T47D (cell line): ENCODE results near the gene LRPAP1.
A peak's percentile ranks its signal among the peaks of the same experiment; 100 is the strongest.
"Not testable (repeated sequence)": the region's sequence is repeated elsewhere in the genome, so short reads cannot be mapped to it uniquely, and the experiment has no call there.

ENCODE experiments used
- DNase-seq, 2 experiments: peaks; one replicate each; pipeline versions ENCODE4 v3.0.0 to v3.0.0-alpha.2; 2011 to 2012; ENCODE audit warnings: low read depth in 1 of 2, low spot score in 1 of 2
- JUND ChIP-seq: IDR thresholded peaks from 2 replicates; pipeline ENCODE4 v1.6.1; 2012; ENCODE audit warnings: low read depth
- in situ Hi-C: cut with HindIII; loops from 2 replicates; pipeline ENCODE4 v1.10.0; 2016; ENCODE audit warnings: low sequenced_read_pairs, low pct_unique_long_range_greater_than_20kb

LRPAP1 gene, protein sequence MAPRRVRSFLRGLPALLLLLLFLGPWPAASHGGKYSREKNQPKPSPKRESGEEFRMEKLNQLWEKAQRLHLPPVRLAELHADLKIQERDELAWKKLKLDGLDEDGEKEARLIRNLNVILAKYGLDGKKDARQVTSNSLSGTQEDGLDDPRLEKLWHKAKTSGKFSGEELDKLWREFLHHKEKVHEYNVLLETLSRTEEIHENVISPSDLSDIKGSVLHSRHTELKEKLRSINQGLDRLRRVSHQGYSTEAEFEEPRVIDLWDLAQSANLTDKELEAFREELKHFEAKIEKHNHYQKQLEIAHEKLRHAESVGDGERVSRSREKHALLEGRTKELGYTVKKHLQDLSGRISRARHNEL

DNA sequence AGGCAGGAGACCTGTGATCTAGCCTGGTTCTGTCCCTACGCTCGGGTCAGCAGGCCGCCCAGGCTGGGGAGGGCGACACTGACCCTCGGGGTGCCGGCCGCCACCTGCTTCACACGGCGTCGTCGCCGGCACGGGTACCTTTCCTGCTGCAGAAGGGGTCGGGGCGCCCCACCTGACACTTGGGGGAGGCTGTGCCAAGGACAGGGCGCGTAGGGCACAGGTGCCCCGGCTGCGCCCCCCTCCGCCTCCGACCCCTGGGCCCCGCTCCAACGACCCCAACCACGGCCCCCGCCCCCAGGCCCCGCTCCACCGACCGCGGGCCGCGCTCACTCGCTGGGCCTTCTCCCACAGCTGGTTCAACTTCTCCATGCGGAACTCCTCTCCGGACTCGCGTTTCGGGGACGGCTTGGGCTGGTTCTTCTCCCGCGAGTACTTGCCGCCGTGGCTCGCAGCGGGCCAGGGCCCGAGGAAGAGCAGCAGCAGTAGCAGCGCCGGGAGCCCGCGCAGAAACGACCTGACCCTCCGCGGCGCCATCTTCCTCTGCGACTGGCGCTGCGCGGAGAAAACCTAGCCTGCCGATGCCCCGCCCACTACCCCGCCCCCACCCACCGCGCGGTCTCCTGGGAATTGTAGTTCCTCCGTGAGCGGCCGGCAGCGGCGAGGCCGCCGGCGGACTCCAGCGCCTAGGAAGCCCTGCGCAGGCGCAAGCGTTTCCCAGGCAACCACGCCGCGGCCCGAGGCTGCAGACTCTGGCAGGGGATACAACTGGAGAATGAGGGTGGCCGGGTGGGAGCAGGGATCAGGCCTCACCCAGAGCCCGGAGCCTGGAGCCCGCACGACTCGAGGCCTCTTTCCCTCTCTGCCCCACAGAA, at the start of gene LRPAP1:
Gene LRPAP1 (minus strand): TSS at position 544 of the 872 bp plus-strand sequence. CDS start 10 bp downstream, at position 534.
- peak; percentile 90 to 99 for DNase-seq
- no peak for TF ChIP-seq JUND
- in situ Hi-C loops = no loop called here

DNA sequence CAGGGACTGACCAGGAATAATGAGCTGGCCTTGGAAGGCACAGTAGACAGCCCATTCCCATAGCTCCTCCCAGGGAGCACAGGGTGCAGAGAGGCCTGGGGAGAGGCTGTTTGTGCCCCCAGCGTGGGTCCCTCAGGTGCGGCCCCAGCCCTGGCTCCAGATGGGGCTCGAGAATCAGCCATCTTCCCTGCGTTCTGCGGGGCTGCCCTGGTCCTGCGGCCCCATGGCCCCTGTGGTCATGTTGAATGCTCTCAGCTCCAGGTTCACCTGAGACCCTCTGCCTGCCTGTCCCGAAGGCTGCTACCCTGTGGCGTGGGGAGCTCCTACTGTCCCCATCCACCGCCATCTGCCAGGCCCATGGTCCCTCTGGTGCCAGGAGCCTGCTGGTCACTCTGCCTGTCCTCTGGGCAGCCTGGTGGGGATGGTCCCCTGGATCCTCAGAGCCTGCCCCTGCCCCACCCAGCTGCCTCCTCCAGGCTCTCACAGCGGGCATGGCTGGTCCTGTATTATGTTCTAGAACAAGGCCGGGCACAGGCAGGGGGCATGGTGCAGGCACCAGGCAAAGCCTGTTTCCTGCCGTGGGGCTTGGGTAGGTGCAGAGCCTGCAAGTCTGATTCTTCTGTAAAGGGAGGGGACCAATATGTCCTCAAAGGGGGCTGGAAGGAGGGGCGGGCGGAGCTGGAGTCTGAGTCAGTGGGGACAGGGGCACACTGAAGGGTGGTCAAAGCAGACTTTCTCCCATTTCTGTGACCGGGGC, 49.3 kb upstream of the LRPAP1 start:
- DNase-seq, in situ Hi-C loops: not testable (repeated sequence)

DNA sequence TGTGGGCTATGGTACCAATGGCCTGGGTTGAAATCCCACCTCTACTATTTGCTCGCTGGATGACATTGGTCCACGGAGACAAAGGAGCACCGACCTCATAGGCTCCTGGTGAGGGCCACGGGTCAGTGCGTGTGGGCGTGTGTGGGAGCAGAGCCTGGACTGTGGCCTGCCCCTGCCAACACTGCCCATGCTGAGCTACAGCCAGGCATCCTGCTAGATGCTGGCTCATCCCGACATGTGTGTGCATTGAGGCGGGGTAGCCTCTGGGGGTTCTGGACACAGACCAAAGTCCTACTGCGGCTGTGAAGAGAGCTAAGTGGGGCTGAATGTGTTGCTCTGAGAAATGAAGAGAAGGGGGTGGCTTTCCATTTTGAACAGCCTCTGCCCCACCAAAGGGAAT, 48.6 kb upstream of the LRPAP1 start:
- in situ Hi-C loops, DNase-seq: not testable (repeated sequence)

DNA sequence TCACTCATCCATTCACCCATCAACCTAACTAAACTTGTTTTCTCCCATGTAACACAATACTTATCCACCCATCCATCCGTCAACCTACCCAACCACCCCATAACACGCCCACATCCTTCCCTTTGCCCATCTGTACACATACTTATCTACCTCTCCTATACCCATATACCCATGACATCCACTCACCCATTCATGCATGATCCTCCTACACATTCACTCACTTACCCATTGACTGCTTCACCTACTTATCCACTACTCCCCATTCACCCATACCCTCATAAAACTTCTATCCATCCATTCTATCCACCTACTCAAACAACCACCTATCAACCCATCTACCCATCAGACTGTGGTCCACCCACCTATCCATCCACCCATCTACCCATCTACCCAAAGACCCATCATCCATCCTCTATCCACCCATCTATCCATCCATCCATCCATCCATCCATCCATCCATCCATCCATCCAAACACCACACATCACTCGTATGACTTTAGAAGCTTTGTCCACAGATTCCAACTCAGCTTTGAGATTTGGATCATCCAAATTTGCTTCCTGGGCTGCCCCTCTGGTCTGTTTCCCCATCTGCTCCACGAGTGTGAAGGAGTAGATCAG, 46.4 kb upstream of the LRPAP1 start:
- in situ Hi-C loops, DNase-seq: not testable (repeated sequence)

DNA sequence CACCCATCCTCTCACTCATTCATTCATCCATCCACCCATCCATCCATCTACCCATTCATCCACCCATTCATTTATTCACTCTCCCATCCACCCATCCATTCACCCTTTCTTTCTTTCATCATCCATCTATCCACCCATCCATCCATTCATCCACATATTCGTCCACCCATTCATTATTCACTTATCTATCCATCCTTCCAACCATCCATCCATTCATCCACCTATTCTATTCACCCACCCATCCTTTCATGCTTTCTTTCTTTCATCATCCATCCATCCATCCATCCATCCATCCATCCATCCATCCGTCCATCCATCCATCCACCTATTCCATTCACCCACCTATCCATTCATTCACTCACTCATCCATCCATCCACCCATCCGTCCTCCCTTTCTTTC, 45.8 kb upstream of the LRPAP1 start:
- DNase-seq = not testable (repeated sequence)

DNA sequence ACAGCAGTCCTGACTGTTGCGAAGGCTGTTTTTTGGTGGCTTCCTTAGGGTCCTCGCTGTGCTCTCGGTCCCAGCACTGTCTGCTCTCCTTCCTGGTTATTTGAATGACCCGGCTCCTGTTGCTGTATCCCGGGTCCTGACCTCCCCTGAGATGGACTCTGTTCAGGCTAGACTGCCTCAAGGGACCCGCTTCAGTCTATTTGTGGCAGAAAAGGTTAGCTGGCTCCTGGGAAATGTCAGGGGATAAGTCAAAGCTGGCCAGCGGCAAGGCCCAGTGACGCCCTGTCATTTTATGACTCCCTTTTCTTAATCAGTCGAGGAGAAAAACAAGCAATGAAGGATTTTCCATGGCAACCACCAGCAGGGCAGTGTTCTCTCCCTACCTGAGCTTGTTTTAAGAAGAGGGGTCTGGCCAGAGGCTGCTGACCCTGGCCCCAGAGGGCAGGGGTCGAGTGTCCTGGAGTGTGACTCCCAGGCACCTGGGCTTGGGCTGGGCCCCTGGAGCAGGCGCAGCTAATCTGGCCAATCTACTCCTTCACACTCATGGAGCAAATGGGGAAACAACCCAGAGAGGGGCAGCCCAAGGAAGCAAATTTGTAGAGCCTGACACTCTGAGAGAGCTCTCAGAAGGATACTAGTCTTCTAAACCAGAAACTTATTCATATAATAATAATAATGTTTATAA, 45.1 kb upstream of the LRPAP1 start:
- DNase-seq, in situ Hi-C loops: not testable (repeated sequence)

More for the DNA sequence above, 45.8 kb upstream of the LRPAP1 start:
- in situ Hi-C loops = not testable (repeated sequence)

DNA sequence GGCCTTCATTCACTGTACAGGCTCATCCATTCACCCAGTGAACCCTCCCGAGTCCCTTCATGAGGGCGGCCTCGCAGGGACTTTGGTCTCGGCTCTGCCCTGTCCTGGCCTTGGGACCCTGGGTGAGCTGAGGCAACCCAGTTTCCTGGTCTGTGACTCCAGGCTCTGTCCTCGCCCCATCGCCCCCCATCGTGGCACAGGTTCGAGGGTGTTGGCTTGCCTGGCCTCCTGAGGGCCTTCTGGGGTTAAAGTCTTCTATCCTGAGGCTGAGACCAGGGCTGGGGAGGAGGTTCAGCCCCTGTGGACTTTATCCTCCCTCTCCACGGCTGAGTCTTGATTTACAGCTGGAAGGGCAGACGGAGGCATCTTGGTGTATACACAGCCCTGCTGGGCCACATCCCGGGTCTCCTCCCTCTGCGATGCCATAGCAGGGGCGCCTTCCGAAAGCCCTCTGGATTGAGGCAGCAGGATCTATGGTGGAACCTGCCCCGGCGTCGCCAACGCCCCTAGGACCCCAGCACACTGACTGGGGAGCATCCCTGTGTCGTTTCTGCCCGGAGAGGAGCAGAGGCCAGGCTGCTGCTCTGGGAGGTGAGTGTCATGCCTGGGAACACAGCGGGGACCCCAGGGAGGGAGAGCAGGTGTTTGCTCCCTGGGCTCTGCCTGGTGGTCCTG, 44.4 kb upstream of the LRPAP1 start:
- in situ Hi-C loops, DNase-seq: not testable (repeated sequence)

DNA sequence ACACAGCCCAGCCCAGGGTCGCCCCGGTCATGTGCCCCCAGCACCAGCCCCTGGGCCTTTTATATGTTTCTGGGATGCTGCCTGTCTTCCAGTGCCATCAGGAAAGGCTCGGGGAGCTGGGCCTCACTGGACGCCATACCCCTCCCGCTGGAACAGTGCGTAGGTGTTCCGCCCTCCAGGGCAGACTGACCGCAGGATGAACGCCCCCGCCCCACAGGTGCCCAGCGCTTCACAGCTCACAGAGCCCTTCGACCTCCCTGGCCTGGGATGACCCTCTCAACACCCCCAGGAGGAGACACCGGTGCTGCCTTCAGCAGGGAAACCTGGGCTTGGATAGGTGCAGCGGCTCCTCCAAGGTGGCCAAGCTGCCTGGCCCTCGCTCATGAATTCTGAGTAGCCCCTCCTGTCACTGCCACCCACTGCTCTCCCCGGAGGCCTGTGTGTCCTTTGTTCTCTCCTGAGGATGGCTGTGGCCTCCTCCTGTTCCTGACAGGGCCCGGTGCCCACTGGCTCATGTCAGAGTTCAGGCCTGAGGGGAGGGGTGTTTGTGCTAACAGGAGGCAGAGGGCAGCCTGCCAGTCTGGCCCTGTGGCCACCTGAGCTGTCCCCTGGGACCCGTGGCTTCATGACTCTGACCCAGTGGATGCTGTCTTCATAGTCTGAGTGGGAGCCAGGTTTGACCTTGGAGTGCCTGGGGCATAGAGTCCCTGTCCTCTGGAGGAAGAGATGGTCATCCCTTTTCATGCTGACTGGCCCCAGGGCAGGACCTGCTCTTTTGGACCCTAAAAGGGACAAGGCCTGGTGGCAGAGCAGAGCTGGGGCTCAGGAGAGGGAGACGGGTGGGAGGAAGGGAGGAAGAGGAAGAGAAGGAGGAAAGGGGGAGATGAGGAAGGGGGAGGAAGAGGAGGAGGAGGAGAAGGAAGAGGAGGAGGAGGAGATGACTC, 43.5 kb upstream of the LRPAP1 start:
- in situ Hi-C loops, DNase-seq: not testable (repeated sequence)

DNA sequence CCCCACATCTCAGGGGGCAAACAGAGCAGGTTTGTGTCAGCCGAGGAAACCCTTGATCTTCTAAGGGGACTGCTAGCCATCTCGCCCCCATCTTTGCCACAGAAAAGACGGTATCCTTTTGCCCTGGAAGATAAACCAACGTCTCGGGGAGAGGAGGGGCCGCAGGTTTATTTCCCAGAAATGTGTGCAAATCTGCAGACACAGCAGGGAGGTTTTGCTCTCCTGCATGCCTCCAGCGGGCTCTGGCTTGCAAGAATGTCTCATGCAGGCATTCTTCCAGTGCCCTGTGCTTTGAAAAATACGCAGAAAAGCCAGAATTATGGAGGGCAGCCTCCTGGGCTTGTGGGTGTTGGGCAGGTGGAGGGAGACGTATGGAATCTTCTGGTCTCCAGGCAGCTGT, 42.6 kb upstream of the LRPAP1 start:
- DNase-seq, in situ Hi-C loops: not testable (repeated sequence)

DNA sequence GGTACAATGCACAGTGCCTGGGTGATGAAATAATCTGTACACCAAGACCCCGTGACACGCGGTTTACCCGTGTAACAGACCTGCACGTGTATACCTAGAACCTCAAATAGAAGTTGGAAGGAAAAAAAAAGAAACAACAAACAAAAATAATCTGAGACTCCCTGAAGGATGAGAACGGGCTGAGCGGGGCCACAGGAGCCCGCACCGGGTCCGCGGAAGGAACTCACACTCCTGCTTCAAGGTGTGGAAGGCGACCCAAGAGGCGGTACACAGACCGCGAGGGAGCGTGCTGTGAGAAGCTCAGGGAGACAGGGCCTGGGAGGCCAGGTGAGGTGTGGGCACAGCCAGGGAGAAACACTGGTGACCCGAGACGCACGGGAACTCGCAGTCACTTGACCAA, 42.1 kb upstream of the LRPAP1 start:
- in situ Hi-C loops, DNase-seq: not testable (repeated sequence)

DNA sequence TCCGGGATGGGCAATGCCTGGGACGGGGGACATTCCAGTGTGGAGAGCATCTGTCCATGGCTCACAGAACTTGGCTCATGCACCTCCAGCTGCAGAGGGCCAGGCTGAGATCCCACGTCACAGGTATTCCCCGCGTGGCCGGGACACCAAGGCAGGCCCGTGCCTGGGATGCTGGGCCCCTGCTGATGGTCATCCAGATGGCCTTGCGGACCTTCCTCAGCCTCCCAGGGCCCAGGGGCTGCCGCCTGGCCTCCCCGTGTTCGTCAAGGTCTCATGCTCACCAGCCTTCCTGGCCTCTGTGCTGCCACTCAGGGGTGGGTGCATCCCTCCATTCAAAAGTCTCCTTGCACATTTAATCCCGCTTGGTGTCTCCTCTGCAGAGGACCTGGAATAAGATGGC, 40.9 kb upstream of the LRPAP1 start:
- no peak for DNase-seq
- in situ Hi-C loops = no loop called here
- no peak for TF ChIP-seq JUND
